Measurements from ENCODE around the gene IRAK2. TPM values are rescaled to one million over a fixed set of nuclear protein-coding genes. Genes with fewer than 3 reads are reported as not detected.

The IRAK2 gene
- total RNA-seq, 1 donor from 2014 or later = 0.26 TPM

DNA sequence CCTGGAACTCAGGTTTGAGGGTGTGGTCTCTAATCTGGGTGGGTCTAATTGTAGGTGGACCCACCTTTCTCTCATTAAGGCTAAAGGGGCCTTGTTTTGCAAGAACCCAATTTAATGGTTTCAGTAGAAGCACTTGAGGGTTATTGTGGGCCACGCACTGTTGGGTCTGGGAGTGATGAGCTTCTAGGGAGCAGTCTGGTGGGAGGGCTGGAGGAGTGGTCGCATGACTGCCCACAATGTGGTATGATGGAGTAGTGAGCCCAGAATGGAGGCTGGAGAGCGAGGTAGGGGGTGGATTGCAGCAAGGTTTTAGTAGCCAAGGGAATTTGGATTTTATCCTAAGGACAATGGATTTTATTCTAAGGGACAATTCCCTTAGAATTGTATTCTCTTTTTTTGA is 86.3 kb downstream of the IRAK2 start:
- no peak for DNase-seq (ENCODE audit: low spot score)
- H4K20me1 ChIP-seq (ENCODE audit: low read depth) = no peaks in the 10 kb centered on the region
- no peaks in the 10 kb centered on the region for H3K9me3 ChIP-seq (ENCODE audit: low read depth)
- peaks cover 37% of the 10 kb centered on the region for H3K79me2 ChIP-seq (ENCODE audit: low read depth)
- H3K36me3 Mint-ChIP-seq = peaks cover 19% of the 10 kb centered on the region
- H3K4me1 ChIP-seq = peaks cover 14% of the 10 kb centered on the region
- H3K36me3 ChIP-seq = no peaks in the 10 kb centered on the region
- H2AFZ ChIP-seq (replicated peaks) = no peak overlapping the region
- no peaks in the 10 kb centered on the region for H3K27me3 ChIP-seq
- peaks cover 6% of the 10 kb centered on the region for H3K27me3 Mint-ChIP-seq (ENCODE audit: insufficient read depth, low read depth)
- no peak overlapping the region for H3K27ac ChIP-seq
- no peak overlapping the region for H3K9ac ChIP-seq
- H3K4me3 Mint-ChIP-seq = peak overlapping the region; percentile 95
- TF ChIP-seq EZH2 (IDR thresholded peaks at IDR 0.05) (no peak), EZH2phosphoT487 (IDR thresholded peaks at IDR 0.05) (no peak), CTCF (IDR thresholded peaks at IDR 0.05) (no peak)
- H3K27ac Mint-ChIP-seq = no peak overlapping the region
- no peak overlapping the region for H3K4me2 ChIP-seq
- H3K4me1 Mint-ChIP-seq = peaks cover 27% of the 10 kb centered on the region
- peaks cover 7% of the 10 kb centered on the region for H3F3A ChIP-seq (ENCODE audit: low read depth)
- H3K4me3 ChIP-seq = no peak overlapping the region
- peaks cover 9% of the 10 kb centered on the region for H3K9me3 Mint-ChIP-seq

DNA sequence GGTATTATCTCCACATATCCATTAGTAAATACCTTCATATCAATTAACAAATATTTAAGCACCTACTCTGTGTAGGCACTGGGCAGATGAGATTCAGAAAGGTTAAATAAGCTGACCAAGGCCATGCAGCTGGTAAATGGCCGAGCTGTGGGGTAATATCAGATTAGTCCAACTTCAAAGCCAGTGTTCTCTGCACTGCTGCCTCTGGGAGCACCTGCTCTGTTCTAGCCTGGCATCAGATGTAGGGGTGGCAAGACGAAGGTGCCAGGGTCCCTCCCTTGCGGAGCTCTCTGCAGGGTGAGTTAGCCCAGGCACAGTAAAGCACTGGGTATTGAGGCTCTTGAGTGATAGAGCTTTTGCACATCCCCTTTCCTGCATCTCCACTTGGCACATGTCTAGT is 89.0 kb downstream of the IRAK2 start:
- Histone ChIP-seq H4K20me1 (ENCODE audit: low read depth) (no peaks in the 10 kb centered on the region), H3K4me3 (no peak overlapping the region), H3K79me2 (ENCODE audit: low read depth) (peaks cover 48% of the 10 kb centered on the region), H3K36me3 (no peaks in the 10 kb centered on the region), H3K9ac (no peak overlapping the region), H3K4me2 (no peak overlapping the region), H3F3A (ENCODE audit: low read depth) (peaks cover 4% of the 10 kb centered on the region), H3K9me3 (ENCODE audit: low read depth) (no peaks in the 10 kb centered on the region), H2AFZ (replicated peaks) (no peak overlapping the region), H3K27me3 (no peaks in the 10 kb centered on the region), H3K27ac (no peak overlapping the region), H3K4me1 (peaks cover 14% of the 10 kb centered on the region)
- Mint-ChIP-seq H3K9me3 (no peaks in the 10 kb centered on the region), H3K36me3 (peaks cover 26% of the 10 kb centered on the region), H3K27me3 (ENCODE audit: insufficient read depth, low read depth) (peaks cover 3% of the 10 kb centered on the region), H3K4me1 (peaks cover 20% of the 10 kb centered on the region), H3K27ac (no peak overlapping the region), H3K4me3 (no peak overlapping the region)
- no peak for DNase-seq (ENCODE audit: low spot score)
- TF ChIP-seq CTCF (IDR thresholded peaks at IDR 0.05) = no peak
- no peak for TF ChIP-seq EZH2 (IDR thresholded peaks at IDR 0.05)
- TF ChIP-seq EZH2phosphoT487 (IDR thresholded peaks at IDR 0.05) = no peak

GRCh38 chr3:10255835-10256234 is 91.1 kb downstream of the IRAK2 start:
- no peak overlapping the region for H3K27ac Mint-ChIP-seq
- Histone ChIP-seq H2AFZ (replicated peaks) (no peak overlapping the region), H3K27ac (no peak overlapping the region), H3F3A (ENCODE audit: low read depth) (no peaks in the 10 kb centered on the region), H3K36me3 (no peaks in the 10 kb centered on the region), H3K79me2 (ENCODE audit: low read depth) (peaks cover 32% of the 10 kb centered on the region), H3K27me3 (no peaks in the 10 kb centered on the region), H3K4me3 (no peak overlapping the region), H4K20me1 (ENCODE audit: low read depth) (no peaks in the 10 kb centered on the region), H3K9ac (no peak overlapping the region), H3K4me2 (no peak overlapping the region), H3K4me1 (no peaks in the 10 kb centered on the region), H3K9me3 (ENCODE audit: low read depth) (no peaks in the 10 kb centered on the region)
- no peak for TF ChIP-seq CTCF (IDR thresholded peaks at IDR 0.05)
- no peak for TF ChIP-seq EZH2phosphoT487 (IDR thresholded peaks at IDR 0.05)
- TF ChIP-seq EZH2 (IDR thresholded peaks at IDR 0.05) = no peak
- no peaks in the 10 kb centered on the region for H3K9me3 Mint-ChIP-seq
- no peak overlapping the region for H3K4me3 Mint-ChIP-seq
- no peak for DNase-seq (ENCODE audit: low spot score)
- H3K27me3 Mint-ChIP-seq (ENCODE audit: insufficient read depth, low read depth) = peaks cover 6% of the 10 kb centered on the region
- H3K36me3 Mint-ChIP-seq = peaks cover 31% of the 10 kb centered on the region
- H3K4me1 Mint-ChIP-seq = peaks cover 3% of the 10 kb centered on the region
